ENCODE results near the gene FAM151B.
A peak's percentile ranks its signal among the peaks of the same experiment; 100 is the strongest.
"Not testable (repeated sequence)": the region's sequence is repeated elsewhere in the genome, so short reads cannot be mapped to it uniquely, and the experiment has no call there.

Gene FAM151B, protein sequence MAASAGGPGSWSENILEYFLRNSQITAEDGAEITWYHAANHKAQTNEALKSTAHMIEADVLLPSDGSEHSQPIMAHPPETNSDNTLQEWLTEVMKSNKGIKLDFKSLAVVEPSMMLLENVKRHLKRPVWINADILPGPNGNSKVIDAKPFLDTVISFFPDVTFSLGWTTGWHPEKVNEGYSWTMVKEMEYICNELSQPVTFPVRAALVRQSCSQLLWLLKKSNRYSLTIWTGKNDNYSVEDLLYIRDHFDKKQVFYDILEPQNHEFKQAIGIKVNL

DNA sequence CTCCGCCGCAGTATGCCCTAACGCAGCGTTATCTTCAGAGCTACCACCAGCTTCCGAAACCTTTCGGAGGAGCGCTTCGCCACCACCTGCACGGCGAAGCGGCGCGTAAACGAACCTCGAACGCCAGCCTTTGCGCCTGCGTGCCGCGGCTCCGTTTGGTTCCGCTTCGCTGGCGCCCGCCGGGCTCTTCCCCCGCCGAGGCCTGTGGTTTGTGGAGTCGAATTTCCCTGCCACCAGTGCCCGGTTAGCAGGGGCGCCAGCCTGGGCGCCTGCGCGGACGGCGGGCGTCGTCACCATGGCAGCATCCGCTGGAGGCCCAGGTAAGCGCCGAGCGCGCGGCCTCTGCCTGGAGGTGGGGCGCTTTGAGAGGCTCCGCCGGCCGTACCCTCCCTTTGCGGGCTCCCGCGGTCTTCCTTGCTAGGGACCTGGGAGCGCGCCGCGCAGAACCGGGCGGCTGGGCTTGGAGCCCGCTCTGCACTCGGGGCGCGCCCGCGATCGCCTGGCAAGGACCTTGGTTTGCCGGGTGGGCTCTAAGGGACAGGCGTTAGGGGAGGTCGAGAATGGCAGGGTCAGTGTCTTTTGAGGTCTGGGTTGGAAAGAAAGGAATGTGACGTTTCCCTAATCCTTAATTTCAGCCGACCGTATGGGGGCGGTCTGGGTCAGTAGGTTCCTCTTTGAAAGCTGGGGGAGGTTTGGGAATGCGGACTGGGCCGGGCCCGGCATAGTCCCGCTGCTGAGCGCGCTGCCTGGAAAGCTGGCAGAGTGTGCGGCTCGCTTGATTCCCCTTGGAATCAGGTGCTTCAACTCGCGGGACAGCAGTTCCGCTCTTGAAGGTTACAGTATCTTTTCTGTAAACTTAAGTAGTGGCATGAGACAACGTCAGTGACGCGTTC, at the start of gene FAM151B:
TSS of gene FAM151B (plus strand) at position 272 of the 893 bp plus-strand sequence. CDS start at position 296, 24 bp downstream.
- peak within 1 kb of the TSS; percentile 65 for H2AFZ ChIP-seq (ENCODE audit: low read depth, low read length)

DNA sequence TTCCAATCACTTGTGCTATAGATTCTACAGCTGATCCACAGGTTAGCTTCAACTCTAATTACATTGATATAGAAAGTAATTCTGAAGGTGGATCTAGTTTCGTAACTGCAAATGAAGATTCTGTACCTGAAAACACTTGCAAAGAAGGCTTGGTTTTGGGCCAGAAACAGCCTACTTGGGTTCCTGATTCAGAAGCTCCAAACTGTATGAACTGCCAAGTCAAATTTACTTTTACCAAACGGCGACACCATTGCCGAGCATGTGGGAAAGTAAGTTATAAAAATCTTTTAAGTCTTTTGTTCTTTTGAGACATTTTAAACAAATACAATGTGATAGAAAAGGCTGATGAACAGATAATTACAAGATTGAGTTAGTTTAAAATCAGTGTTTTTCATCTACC, 49.2 kb upstream of the FAM151B start:
- no peaks in the 10 kb centered on the region for H3K27me3 ChIP-seq (ENCODE audit: insufficient read depth, low read length)
- H3K36me3 ChIP-seq (ENCODE audit: insufficient read depth, low read length): peaks cover 83% of the 10 kb centered on the region
- H3K4me1 ChIP-seq (ENCODE audit: insufficient read depth, low read length): no peaks in the 10 kb centered on the region
- no peak overlapping the region for H2AFZ ChIP-seq (ENCODE audit: low read depth, low read length)
- no peak overlapping the region for H3K4me3 ChIP-seq (ENCODE audit: low read length)
- peaks cover 12% of the 10 kb centered on the region for H3K9me3 ChIP-seq (ENCODE audit: low read length)

More for the DNA sequence above, at the start of gene FAM151B:
- H3K36me3 ChIP-seq (ENCODE audit: insufficient read depth, low read length): no peaks in the 10 kb centered on the region
- H3K27me3 ChIP-seq (ENCODE audit: insufficient read depth, low read length): no peaks in the 10 kb centered on the region
- peaks cover 7% of the 10 kb centered on the region for H3K4me1 ChIP-seq (ENCODE audit: insufficient read depth, low read length)
- peaks cover 3% of the 10 kb centered on the region for H3K9me3 ChIP-seq (ENCODE audit: low read length)
- H3K4me3 ChIP-seq (ENCODE audit: low read length): peak within 1 kb of the TSS; percentile 48

DNA sequence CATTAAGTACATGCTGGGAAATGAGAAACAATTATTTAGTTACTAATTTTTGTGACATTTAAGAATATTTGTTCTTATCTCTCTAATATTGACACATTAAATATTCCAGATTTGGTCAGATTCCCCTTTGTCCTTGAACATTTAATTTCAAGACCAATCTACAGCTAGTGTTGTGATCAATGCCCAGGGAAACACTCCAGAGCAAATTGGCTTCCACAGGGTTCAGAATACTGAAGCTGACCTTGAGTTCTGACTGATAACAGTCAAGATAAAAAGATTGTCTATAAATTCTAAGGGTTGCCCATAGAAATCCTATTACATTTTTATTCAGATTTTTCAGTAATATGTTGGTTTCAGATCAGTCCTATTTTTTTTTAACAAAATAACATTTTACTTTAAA, 48.7 kb upstream of the FAM151B start:
- peaks cover 12% of the 10 kb centered on the region for H3K9me3 ChIP-seq (ENCODE audit: low read length)
- no peak overlapping the region for H2AFZ ChIP-seq (ENCODE audit: low read depth, low read length)
- no peak overlapping the region for H3K4me3 ChIP-seq (ENCODE audit: low read length)
- H3K27me3 ChIP-seq (ENCODE audit: insufficient read depth, low read length): no peaks in the 10 kb centered on the region
- no peaks in the 10 kb centered on the region for H3K4me1 ChIP-seq (ENCODE audit: insufficient read depth, low read length)
- peaks cover 84% of the 10 kb centered on the region for H3K36me3 ChIP-seq (ENCODE audit: insufficient read depth, low read length)

DNA sequence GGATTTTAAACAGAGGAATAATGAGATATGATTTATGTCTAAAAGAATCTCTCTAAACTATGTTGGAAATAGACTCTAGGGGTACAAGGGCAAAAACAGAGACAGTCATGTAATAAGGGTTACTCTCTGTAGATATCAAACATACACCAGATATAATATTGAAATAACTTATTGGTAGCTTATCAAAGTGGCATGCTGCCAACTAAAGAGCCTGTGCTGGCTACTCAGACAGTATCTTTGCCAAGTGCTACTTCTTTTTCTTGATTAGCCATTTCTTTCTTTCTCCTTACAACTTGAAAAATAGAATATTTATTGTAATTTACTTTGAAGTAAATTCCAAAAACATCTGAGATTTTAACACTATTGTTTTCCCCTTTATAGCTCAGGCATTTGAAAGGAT, 45.2 kb upstream of the FAM151B start:
- H3K4me3 ChIP-seq (ENCODE audit: low read length): no peak overlapping the region
- H3K36me3 ChIP-seq (ENCODE audit: insufficient read depth, low read length): peaks cover 81% of the 10 kb centered on the region
- H2AFZ ChIP-seq (ENCODE audit: low read depth, low read length): no peak overlapping the region
- H3K9me3 ChIP-seq (ENCODE audit: low read length): no peaks in the 10 kb centered on the region
- H3K27me3 ChIP-seq (ENCODE audit: insufficient read depth, low read length): no peaks in the 10 kb centered on the region
- H3K4me1 ChIP-seq (ENCODE audit: insufficient read depth, low read length): no peaks in the 10 kb centered on the region

DNA sequence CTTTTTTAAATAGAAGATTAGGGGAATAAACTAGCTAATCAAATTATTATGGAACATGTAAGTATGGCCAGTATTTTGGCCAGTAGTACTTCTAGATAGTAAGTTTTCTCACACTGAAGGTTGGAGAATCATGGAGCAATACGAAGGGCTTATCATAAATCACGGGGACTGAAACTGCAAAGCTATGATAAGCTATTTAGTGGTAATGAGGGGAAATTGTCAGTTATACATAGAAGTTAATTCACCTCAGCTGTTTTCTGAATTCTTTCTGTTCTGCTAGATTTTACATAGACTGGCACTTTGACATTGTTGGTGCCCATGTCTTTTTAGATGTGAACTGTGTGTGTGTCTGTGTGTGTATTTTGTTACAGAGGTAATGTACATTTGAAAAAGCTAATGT, 34.5 kb upstream of the FAM151B start:
- peaks cover 62% of the 10 kb centered on the region for H3K36me3 ChIP-seq (ENCODE audit: insufficient read depth, low read length)
- H3K9me3 ChIP-seq (ENCODE audit: low read length): no peaks in the 10 kb centered on the region

DNA sequence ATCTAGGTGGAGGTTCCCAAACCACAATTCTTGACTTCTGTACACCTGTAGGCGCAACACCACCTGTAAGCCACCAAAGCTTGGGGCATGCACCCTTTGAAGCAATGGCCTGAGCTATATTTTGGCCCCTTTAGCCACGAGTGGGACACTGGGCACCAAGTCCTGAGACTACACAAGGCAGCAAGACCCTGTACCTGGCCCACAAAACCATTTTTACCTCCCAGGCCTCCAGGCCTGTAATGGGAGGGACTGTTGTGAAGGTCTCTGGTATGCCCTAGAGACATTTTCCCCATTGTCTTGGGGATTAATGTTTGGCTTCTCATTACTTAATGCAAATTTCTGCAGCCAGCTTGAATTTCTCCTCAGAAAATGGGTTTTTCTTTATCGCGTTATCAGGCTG, 24.6 kb upstream of the FAM151B start:
- peaks cover 36% of the 10 kb centered on the region for H3K9me3 ChIP-seq (ENCODE audit: low read length)
- H3K4me1 ChIP-seq (ENCODE audit: insufficient read depth, low read length): no peaks in the 10 kb centered on the region
- H3K36me3 ChIP-seq (ENCODE audit: insufficient read depth, low read length): peaks cover 75% of the 10 kb centered on the region
- H2AFZ ChIP-seq (ENCODE audit: low read depth, low read length): no peak overlapping the region
- H3K4me3 ChIP-seq (ENCODE audit: low read length): no peak overlapping the region
- H3K27me3 ChIP-seq (ENCODE audit: insufficient read depth, low read length): no peaks in the 10 kb centered on the region

More for the DNA sequence above, 34.5 kb upstream of the FAM151B start:
- H3K27me3 ChIP-seq (ENCODE audit: insufficient read depth, low read length): no peaks in the 10 kb centered on the region
- H2AFZ ChIP-seq (ENCODE audit: low read depth, low read length): no peak overlapping the region
- no peak overlapping the region for H3K4me3 ChIP-seq (ENCODE audit: low read length)
- no peaks in the 10 kb centered on the region for H3K4me1 ChIP-seq (ENCODE audit: insufficient read depth, low read length)

DNA sequence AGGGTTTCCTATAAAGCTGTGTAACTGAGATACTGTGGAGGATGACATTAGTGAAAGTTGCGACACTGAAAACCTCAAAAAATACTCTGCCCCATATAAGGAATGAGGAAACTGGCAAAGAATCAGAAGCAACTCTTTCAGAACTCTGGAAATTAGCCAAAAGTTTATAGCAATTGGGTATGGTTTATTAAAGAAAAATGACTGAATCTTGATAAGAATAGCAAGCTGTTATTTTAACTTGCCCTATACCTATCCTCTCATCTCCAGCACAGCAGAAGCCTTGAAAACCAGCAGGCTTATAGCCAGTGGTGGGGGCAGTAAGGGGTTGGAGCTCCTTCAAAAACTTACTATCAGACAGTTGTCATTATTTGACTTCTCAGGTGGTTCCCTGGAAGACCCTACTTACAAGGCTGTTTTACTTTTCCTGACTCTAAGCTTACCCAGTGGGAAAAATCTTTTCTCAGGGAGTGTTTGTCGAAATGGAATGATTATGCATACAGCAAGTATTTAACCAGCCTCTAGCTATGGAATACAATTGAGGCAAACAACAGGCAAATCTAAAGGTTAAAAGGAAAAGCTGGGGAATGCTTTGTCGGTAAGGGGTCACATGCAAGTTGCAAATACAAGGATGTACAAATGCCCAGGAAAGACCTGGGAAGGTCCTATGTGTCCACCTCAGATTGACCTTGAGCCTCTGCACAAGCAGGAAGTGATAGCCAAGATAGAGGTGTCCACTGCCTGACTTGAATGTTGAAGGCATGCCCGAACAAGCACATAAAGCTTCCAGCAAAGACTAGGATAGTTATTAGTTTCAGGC, 21.0 kb upstream of the FAM151B start:
- Histone ChIP-seq H2AFZ (ENCODE audit: low read depth, low read length) (no peak overlapping the region), H3K27me3 (ENCODE audit: insufficient read depth, low read length) (no peaks in the 10 kb centered on the region), H3K9me3 (ENCODE audit: low read length) (peaks cover 40% of the 10 kb centered on the region), H3K4me3 (ENCODE audit: low read length) (no peak overlapping the region), H3K36me3 (ENCODE audit: insufficient read depth, low read length) (peaks cover 58% of the 10 kb centered on the region), H3K4me1 (ENCODE audit: insufficient read depth, low read length) (no peaks in the 10 kb centered on the region)

DNA sequence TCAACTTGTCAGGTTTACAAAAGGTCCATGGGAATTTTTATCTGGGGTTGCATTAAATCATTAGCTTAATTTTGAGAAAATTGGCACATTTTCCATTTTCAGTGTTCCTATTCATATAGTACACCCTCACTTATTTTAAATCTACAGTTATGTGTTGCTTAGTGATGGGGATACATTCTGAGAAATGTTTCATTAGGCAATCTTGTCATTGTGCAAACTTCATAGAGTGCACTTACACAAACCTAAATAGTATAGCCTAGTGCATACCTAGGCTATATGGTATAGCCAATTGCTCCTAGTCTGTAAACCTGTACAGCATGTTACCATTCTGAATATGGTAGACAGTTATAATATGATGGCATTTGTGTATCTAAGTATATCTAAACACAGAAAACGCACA, 19.8 kb upstream of the FAM151B start:
- Histone ChIP-seq H3K4me3 (ENCODE audit: low read length) (no peak overlapping the region), H3K36me3 (ENCODE audit: insufficient read depth, low read length) (peaks cover 54% of the 10 kb centered on the region), H3K27me3 (ENCODE audit: insufficient read depth, low read length) (no peaks in the 10 kb centered on the region), H3K4me1 (ENCODE audit: insufficient read depth, low read length) (no peaks in the 10 kb centered on the region), H3K9me3 (ENCODE audit: low read length) (peaks cover 29% of the 10 kb centered on the region), H2AFZ (ENCODE audit: low read depth, low read length) (no peak overlapping the region)

DNA sequence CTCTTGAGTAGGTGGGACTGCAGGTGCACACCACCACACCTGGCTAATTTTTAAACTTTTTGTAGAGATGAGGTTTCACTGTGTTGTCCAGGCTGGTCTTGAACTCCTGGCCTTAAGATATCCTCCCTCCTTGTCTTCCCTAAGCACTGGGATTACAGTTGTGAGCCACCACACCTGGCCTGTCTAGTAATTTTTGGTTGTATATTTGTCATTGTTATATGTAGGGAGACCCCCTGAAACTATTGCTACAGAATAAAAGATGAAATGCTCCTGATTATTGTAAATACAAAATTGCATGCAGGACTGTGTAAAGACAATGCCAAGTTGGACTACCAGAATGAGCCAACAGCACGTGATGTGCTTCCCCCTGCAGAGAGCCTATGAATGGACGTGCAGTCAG, 17.3 kb upstream of the FAM151B start:
- H3K4me3 ChIP-seq (ENCODE audit: low read length); H3K4me1 ChIP-seq (ENCODE audit: insufficient read depth, low read length); H2AFZ ChIP-seq (ENCODE audit: low read depth, low read length); H3K27me3 ChIP-seq (ENCODE audit: insufficient read depth, low read length): not testable (repeated sequence)
- Histone ChIP-seq H3K9me3 (ENCODE audit: low read length) (peaks cover 20% of the 10 kb centered on the region), H3K36me3 (ENCODE audit: insufficient read depth, low read length) (peaks cover 55% of the 10 kb centered on the region)

DNA sequence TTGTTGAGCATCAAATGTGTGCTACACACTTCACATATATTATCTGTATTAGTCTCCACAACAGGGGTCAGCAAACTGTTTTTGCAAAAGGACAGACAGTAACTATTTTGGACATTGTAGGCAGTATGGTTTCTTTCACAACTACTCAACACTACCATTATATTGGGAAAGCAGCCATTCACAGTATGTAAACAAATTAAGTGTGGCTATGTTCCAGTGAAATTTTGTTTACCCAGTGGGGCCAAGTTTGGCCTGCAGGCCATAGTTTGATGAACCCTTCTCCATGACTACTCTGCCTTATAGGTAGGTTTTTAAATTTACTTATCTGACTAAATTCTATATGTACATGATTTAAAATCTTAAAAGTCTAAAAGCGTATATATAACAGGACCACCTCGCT, 13.0 kb upstream of the FAM151B start:
- Histone ChIP-seq H3K36me3 (ENCODE audit: insufficient read depth, low read length) (peaks cover 38% of the 10 kb centered on the region), H2AFZ (ENCODE audit: low read depth, low read length) (no peak overlapping the region), H3K4me3 (ENCODE audit: low read length) (no peak overlapping the region), H3K27me3 (ENCODE audit: insufficient read depth, low read length) (no peaks in the 10 kb centered on the region), H3K4me1 (ENCODE audit: insufficient read depth, low read length) (no peaks in the 10 kb centered on the region), H3K9me3 (ENCODE audit: low read length) (peaks cover 6% of the 10 kb centered on the region)

DNA sequence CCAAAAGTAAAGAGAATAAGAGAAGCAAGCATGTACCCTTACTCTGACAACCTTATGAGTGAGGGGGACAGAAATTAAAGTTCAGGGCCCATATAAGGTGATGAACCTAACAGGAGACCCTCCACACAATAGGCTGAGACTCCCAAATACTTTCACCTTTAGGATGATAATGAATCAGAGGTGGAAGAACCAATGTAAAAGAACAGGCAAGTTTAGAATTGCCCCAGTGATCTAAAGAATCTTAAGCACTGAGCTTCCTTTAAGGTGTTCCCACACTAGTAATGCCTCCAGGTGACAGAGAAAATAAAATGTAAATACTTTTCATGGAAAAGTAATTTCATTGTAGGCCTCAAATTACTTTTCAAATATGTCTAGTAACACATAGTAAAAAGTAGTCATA, 8.2 kb upstream of the FAM151B start:
- H3K4me1 ChIP-seq (ENCODE audit: insufficient read depth, low read length): no peaks in the 10 kb centered on the region
- no peak overlapping the region for H3K4me3 ChIP-seq (ENCODE audit: low read length)
- H2AFZ ChIP-seq (ENCODE audit: low read depth, low read length): no peak overlapping the region
- no peaks in the 10 kb centered on the region for H3K27me3 ChIP-seq (ENCODE audit: insufficient read depth, low read length)
- peaks cover 3% of the 10 kb centered on the region for H3K9me3 ChIP-seq (ENCODE audit: low read length)
- peaks cover 21% of the 10 kb centered on the region for H3K36me3 ChIP-seq (ENCODE audit: insufficient read depth, low read length)

DNA sequence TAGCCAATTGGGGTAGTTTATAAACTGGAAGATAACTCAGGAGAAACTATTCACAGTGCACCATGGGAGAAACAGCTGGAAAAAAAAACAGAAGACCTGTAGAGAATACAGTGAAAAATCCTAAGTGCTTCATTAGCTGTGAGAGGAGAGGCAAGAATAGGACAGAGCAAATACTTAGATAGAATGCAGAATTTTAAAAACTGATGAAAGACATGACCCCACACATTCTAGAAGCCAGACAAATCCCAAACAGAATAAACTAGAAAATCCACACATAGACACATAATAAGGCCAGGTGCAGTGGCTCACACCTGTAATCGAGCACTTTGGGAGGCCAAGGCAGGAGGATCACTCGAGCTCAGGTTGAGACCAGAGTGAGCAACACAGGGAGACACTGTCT, 7.5 kb upstream of the FAM151B start:
- Histone ChIP-seq H3K9me3 (ENCODE audit: low read length) (peaks cover 3% of the 10 kb centered on the region), H3K4me3 (ENCODE audit: low read length) (no peak overlapping the region), H3K27me3 (ENCODE audit: insufficient read depth, low read length) (no peaks in the 10 kb centered on the region), H3K4me1 (ENCODE audit: insufficient read depth, low read length) (no peaks in the 10 kb centered on the region), H3K36me3 (ENCODE audit: insufficient read depth, low read length) (peaks cover 15% of the 10 kb centered on the region), H2AFZ (ENCODE audit: low read depth, low read length) (no peak overlapping the region)
